Activated effector memory CD4-positive, alpha-beta T cell treated with anti-CD3 and anti-CD28 coated beads, Interleukin-2, amount 50 U/mL, for 16 hours (primary cell): ENCODE data around the gene IFT122.

Experiments
- DNase-seq: peaks from one replicate; pipeline ENCODE4 v3.0.0-alpha.2; 2020

The IFT122 gene

GRCh38 chr3:129522953-129523352 is 82.9 kb downstream of the IFT122 start:
- DNase-seq, result no peak

GRCh38 chr3:129524081-129524480 is 84.1 kb downstream of the IFT122 start:
- no peak for DNase-seq

GRCh38 chr3:129525341-129525968 is 85.4 kb downstream of the IFT122 start:
- no peak for DNase-seq

- no peak for DNase-seq
These were observed 86.3 kb downstream of the IFT122 start for GRCh38 chr3:129526121-129526900.

- no peak for DNase-seq
These were observed 87.2 kb downstream of the IFT122 start for GRCh38 chr3:129527262-129527661.

- no peak for DNase-seq
These were observed 88.6 kb downstream of the IFT122 start, which contains the start of gene RHO for GRCh38 chr3:129528589-129529100. RHO (plus strand) TSS chr3:129528639; CDS start chr3:129528734, 95 bp downstream.

- DNase-seq, result no peak
These were observed 89.6 kb downstream of the IFT122 start for GRCh38 chr3:129529436-129530210.

GRCh38 chr3:129530251-129530791 is 90.3 kb downstream of the IFT122 start:
- no peak for DNase-seq

GRCh38 chr3:129530821-129531220 is 90.8 kb downstream of the IFT122 start:
- DNase-seq, result no peak

- DNase-seq, result no peak
These were observed 91.7 kb downstream of the IFT122 start for GRCh38 chr3:129531699-129532098.

- no peak for DNase-seq
These were observed 92.2 kb downstream of the IFT122 start for GRCh38 chr3:129532261-129532660.

GRCh38 chr3:129533406-129533805 is 93.4 kb downstream of the IFT122 start:
- DNase-seq, result no peak

- no peak for DNase-seq
These were observed 94.5 kb downstream of the IFT122 start for GRCh38 chr3:129534428-129535027.

- DNase-seq, result no peak
These were observed 95.1 kb downstream of the IFT122 start for GRCh38 chr3:129535075-129535474.

GRCh38 chr3:129536374-129536667 is 96.3 kb downstream of the IFT122 start:
- DNase-seq, result no peak

GRCh38 chr3:129536804-129537203 is 96.8 kb downstream of the IFT122 start:
- no peak for DNase-seq

GRCh38 chr3:129539206-129539605 is 99.2 kb downstream of the IFT122 start:
- no peak for DNase-seq

GRCh38 chr3:129540776-129541516 is 100.9 kb downstream of the IFT122 start:
- DNase-seq, result no peak

- DNase-seq, result no peak
These were observed 102.7 kb downstream of the IFT122 start for GRCh38 chr3:129542747-129543146.

GRCh38 chr3:129543156-129543790 is 103.2 kb downstream of the IFT122 start, which contains the start of gene H1-8:
H1-8 (plus strand) TSS chr3:129543175; CDS start chr3:129543219, 44 bp downstream.
- no peak for DNase-seq

GRCh38 chr3:129543999-129544398 is 104.0 kb downstream of the IFT122 start:
- DNase-seq, result no peak
